Colonic mucosa (tissue), 4 donors: ENCODE results near the gene DDAH1. TPM values are rescaled to one million over a fixed set of nuclear protein-coding genes. Genes with fewer than 3 reads are reported as not detected.

Experiments used
- DNase-seq: peaks from one replicate; pipeline ENCODE4 v3.0.0-alpha.2; 2020
- H3K27ac ChIP-seq: fragments of 200-600 bp; one replicate; pipeline ENCODE4 v1.8.0; 2021
- H3K27me3 ChIP-seq: fragments of 200-600 bp; one replicate; pipeline ENCODE4 v1.8.0; 2021
- H3K36me3 ChIP-seq: fragments of 200-600 bp; one replicate; pipeline ENCODE4 v1.8.0; 2021
- H3K4me1 ChIP-seq: fragments of 200-600 bp; one replicate; pipeline ENCODE4 v1.8.0; 2021; ENCODE audit warnings: mild to moderate bottlenecking
- H3K4me3 ChIP-seq: fragments of 200-600 bp; one replicate; pipeline ENCODE4 v1.8.0; 2021
- H3K9ac ChIP-seq, 2 donors: one replicate each; pipeline ENCODE4 v1.7.0; 2013; ENCODE audit warnings: control low read depth in 2 of 2, low read depth in 2 of 2, low read length in 2 of 2
- H3K9me3 ChIP-seq: fragments of 200-600 bp; one replicate; pipeline ENCODE4 v1.8.0; 2021
- intact Hi-C: fragments of 100-400 bp; cut with DNase I; formaldehyde crosslinking; loops from one replicate; pipeline ENCODE4 v1.14.1; 2022
- total RNA-seq, 2 donors: library from RNA; stranded (reverse); fragmentation: NEBNext Ultra II Directional in 1 of 2; extraction: Animal tissue kit (Norgen Biotek cat#: 25700) in 1 of 2; gene quantifications; one replicate each; pipeline ENCODE4 v1.2.1, GENCODE V29; 2021
- TF ChIP-seq, protein P1 (sequence below): fragments of 200-600 bp; IDR thresholded peaks from one replicate; pipeline ENCODE4 v1.8.0; 2022; ENCODE audit warnings: antibody characterized with exemption, mild to moderate bottlenecking
- donor health status: healthy.
- donor health status: DM: no; HTN: no; CAD: no.
- donor health status: DM: no; HTN: no; CAD: no.

The DDAH1 gene
- total RNA-seq, 2 donors from 2014 or later, result 130 to 144 TPM

DNA sequence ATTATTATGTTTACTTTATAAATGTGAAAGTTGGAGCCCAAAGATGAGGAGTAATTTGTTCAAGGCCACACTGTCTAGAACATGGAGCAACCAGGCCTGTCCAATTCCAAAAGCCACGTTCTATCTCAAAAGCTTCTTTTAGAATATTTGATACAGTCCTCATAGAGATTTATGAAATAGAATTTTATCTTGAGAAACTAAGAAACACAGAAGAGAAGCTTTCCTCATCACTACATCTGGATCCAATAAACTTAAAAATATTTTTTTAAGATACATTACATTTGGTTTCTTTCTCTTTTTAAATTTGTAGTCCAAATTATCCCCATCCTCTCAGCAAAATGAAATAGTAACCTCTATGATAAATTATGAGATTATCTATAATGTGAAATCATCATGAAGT is 58.9 kb downstream of the DDAH1 start:
- H3K27ac ChIP-seq, result no peak overlapping the region
- no peak for DNase-seq
- peaks cover 5% of the 10 kb centered on the region for H3K4me1 ChIP-seq
- H3K27me3 ChIP-seq, result no peaks in the 10 kb centered on the region
- no peaks in the 10 kb centered on the region for H3K9me3 ChIP-seq
- intact Hi-C loops, result loop anchor here (10.0 kb wide), 1 partner anchor 59 kb away; the partner anchor contains the start of gene DDAH1
- H3K9ac ChIP-seq, result no peak overlapping the region
- TF ChIP-seq, protein P1, sequence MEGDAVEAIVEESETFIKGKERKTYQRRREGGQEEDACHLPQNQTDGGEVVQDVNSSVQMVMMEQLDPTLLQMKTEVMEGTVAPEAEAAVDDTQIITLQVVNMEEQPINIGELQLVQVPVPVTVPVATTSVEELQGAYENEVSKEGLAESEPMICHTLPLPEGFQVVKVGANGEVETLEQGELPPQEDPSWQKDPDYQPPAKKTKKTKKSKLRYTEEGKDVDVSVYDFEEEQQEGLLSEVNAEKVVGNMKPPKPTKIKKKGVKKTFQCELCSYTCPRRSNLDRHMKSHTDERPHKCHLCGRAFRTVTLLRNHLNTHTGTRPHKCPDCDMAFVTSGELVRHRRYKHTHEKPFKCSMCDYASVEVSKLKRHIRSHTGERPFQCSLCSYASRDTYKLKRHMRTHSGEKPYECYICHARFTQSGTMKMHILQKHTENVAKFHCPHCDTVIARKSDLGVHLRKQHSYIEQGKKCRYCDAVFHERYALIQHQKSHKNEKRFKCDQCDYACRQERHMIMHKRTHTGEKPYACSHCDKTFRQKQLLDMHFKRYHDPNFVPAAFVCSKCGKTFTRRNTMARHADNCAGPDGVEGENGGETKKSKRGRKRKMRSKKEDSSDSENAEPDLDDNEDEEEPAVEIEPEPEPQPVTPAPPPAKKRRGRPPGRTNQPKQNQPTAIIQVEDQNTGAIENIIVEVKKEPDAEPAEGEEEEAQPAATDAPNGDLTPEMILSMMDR, result no peak
- H3K4me3 ChIP-seq, result no peak overlapping the region
- H3K36me3 ChIP-seq, result no peaks in the 10 kb centered on the region

DNA sequence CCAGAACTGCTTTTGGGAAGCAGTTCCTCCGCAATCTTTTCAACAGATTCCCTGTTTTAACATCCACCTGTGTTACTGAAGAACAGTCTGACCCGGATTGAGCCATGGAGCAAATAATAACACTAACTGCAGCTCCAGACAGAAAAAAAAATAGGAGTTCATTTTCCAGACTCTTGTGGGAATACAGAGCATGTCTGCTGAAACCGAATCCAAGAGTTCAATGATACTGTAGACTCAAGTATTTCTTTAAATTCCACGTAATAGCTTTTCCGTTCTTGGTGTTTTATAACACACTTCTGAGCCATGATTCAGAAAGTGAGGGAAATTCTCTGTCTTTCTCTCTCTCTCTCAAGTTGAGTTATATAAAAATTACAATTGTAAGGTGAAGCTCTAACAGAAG is 60.6 kb downstream of the DDAH1 start:
- intact Hi-C loops, result loop anchor here (10.0 kb wide), 1 partner anchor 60 kb away; the partner anchor contains the start of gene DDAH1
- DNase-seq, result no peak
- TF ChIP-seq, protein P1, result no peak
- Histone ChIP-seq H3K27ac (no peak overlapping the region), H3K27me3 (no peaks in the 10 kb centered on the region), H3K4me3 (no peak overlapping the region), H3K9me3 (no peaks in the 10 kb centered on the region), H3K9ac (no peak overlapping the region), H3K4me1 (peaks cover 5% of the 10 kb centered on the region), H3K36me3 (no peaks in the 10 kb centered on the region)

DNA sequence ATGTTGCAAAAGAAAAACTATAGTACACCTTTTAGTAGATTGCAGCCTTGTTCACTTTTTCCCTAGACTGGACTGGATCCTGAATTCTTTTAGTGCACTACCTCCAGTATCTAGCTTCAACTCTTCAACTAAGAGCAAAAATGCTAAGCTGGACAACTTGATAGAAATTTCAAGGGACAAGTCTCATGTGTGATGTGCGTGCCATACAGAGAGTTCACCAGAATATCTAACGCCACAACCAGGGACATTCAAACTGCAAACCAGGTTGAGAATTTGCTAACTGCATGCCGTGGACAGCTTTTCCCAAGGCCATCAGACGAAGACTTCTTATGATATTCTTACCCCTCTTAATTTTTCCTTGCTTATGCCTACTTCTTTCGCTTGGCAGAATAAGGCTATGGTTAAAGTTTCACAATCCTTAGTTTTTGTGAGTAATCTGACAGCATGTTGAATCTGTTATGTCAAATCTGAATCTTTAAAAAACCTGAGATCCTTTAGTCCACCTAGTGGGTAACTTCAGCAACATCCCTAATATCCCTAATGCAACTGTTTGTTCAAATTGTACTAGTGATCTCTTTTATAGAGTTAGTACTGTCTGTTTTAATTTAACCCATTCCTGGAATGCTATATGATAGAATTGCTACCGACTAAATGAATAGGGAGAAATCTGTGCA is 66.4 kb downstream of the DDAH1 start:
- no peak overlapping the region for H3K27ac ChIP-seq
- TF ChIP-seq, protein P1, result no peak

DNA sequence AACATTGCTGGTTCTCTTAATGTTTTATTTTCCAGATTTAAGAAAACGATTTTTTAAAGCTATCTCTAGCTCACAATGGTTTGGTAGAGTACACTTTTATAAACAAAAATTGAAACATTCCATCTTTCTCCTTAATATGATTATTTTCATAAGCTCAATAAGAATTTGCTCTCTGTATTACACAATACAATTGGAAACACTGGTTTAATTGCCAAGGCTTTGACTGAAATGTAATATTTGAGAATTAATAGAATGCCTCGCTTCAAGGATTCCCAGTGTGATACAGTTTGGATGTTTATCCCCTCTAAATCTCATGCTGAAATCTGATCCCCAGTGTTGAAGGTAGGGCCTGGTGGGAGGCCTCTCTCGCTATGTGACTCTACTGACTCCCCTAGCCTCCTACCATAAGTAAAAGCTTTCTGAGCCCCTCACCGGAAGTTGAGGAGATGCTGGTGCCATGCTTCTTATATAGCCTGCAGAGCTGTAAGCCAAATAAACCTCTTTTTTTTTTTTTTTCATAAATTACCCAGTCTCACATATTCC is 67.4 kb downstream of the DDAH1 start:
- Histone ChIP-seq H3K4me1 (no peaks in the 10 kb centered on the region), H3K9me3 (no peaks in the 10 kb centered on the region), H3K4me3 (no peak overlapping the region), H3K27me3 (no peaks in the 10 kb centered on the region), H3K9ac (no peak overlapping the region), H3K27ac (no peak overlapping the region), H3K36me3 (no peaks in the 10 kb centered on the region)
- intact Hi-C loops, result no loop called here
- TF ChIP-seq, protein P1, result no peak
- DNase-seq, result no peak

More for the DNA sequence above, 66.4 kb downstream of the DDAH1 start:
- H3K27me3 ChIP-seq, result no peaks in the 10 kb centered on the region
- no peak overlapping the region for H3K4me3 ChIP-seq
- intact Hi-C loops, result no loop called here
- no peak for DNase-seq
- H3K4me1 ChIP-seq, result no peaks in the 10 kb centered on the region
- H3K9ac ChIP-seq, result no peak overlapping the region
- no peaks in the 10 kb centered on the region for H3K36me3 ChIP-seq
- H3K9me3 ChIP-seq, result no peaks in the 10 kb centered on the region

DNA sequence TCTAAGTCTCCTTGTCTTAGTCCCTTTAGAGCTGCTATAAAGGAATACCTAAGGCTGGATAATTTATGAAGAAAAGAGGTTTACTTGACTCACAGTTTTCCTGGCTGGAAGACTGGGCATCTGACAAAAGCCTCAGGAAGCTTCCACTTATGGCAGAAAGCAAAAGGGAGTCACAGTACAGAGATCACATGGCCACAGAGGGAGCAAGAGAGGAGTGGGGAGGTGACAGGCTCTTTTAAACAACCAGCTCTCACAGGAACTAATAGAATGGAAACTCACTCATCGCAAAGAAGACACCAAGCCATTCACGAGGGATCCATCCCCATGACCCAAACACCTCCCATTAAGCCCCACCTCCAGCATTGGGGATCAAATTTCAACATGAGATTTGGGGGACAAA is 68.8 kb downstream of the DDAH1 start:
- TF ChIP-seq, protein P1, result no peak
- Histone ChIP-seq H3K36me3 (no peaks in the 10 kb centered on the region), H3K4me3 (no peak overlapping the region), H3K27me3 (no peaks in the 10 kb centered on the region), H3K27ac (no peak overlapping the region), H3K9me3 (no peaks in the 10 kb centered on the region), H3K9ac (no peak overlapping the region), H3K4me1 (no peaks in the 10 kb centered on the region)
- no peak for DNase-seq
- intact Hi-C loops, result no loop called here
